Stimulated activated CD4-positive, alpha-beta T cell treated with anti-CD3 and anti-CD28 coated beads, Interleukin-2, amount 100 ng/mL, for 4 hours (primary cell): ENCODE data around the gene GNPNAT1.
"Not testable (repeated sequence)": the region's sequence is repeated elsewhere in the genome, so short reads cannot be mapped to it uniquely, and the experiment has no call there.

ENCODE experiments used
- DNase-seq: peaks from one replicate; pipeline ENCODE4 v3.0.0-alpha.2; 2020; ENCODE audit warnings: low read depth

GNPNAT1 gene

GRCh38 chr14:52729585-52729924 lies 61.9 kb downstream of the GNPNAT1 start:
- no peak for DNase-seq

- not testable (repeated sequence) for DNase-seq
Observed at GRCh38 chr14:52729035-52729434, 62.4 kb downstream of the GNPNAT1 start.

- DNase-seq: not testable (repeated sequence)
Observed at GRCh38 chr14:52727509-52727908, 63.9 kb downstream of the GNPNAT1 start.
